Activated CD4-positive, alpha-beta memory T cell treated with anti-CD3 and anti-CD28 coated beads, Interleukin-2, amount 10 ng/mL, durations not matched to agents 7 days and 5 days (primary cell): ENCODE measurements around the gene TICAM2. TPM values are rescaled to one million over a fixed set of nuclear protein-coding genes. Genes with fewer than 3 reads are reported as not detected.

Experiments used
- CTCF ChIA-PET: fragments of 350-600 bp; sonication (Branson Sonifier 250); formaldehyde crosslinking; loops from one replicate; lab custom pipeline; 2021; ENCODE audit warnings: antibody characterized with exemption, inconsistent platforms; lab: Charles Lee
- POLR2A ChIA-PET: fragments of 350-600 bp; sonication (Branson Sonifier 250); formaldehyde crosslinking; loops from one replicate; lab custom pipeline; 2021; ENCODE audit warnings: antibody characterized with exemption; lab: Charles Lee
- DNase-seq: peaks from one replicate; pipeline ENCODE4 v3.0.0-alpha.2; 2020
- H3K27ac Mint-ChIP-seq: one replicate; pipeline ENCODE4 v1.8.0; 2021; ENCODE audit warnings: mild to moderate bottlenecking, mixed read lengths
- H3K27me3 Mint-ChIP-seq: one replicate; pipeline ENCODE4 v1.8.0; 2021; ENCODE audit warnings: mixed read lengths
- H3K36me3 Mint-ChIP-seq: one replicate; pipeline ENCODE4 v1.8.0; 2021; ENCODE audit warnings: low read depth, mixed read lengths
- H3K4me1 Mint-ChIP-seq: one replicate; pipeline ENCODE4 v1.8.0; 2021; ENCODE audit warnings: mixed read lengths
- H3K4me3 Mint-ChIP-seq: one replicate; pipeline ENCODE4 v1.8.0; 2021; ENCODE audit warnings: mild to moderate bottlenecking, mixed read lengths
- H3K9me3 Mint-ChIP-seq: one replicate; pipeline ENCODE4 v1.8.0; 2021; ENCODE audit warnings: mixed read lengths
- total RNA-seq, 2 experiments: library from RNA; stranded (reverse); gene quantifications; one replicate each; pipeline ENCODE4 v1.2.3, GENCODE V29; 2021

Gene TICAM2
- total RNA-seq, 2 experiments from 2014 or later: 1.8 to 2.5 TPM

DNA sequence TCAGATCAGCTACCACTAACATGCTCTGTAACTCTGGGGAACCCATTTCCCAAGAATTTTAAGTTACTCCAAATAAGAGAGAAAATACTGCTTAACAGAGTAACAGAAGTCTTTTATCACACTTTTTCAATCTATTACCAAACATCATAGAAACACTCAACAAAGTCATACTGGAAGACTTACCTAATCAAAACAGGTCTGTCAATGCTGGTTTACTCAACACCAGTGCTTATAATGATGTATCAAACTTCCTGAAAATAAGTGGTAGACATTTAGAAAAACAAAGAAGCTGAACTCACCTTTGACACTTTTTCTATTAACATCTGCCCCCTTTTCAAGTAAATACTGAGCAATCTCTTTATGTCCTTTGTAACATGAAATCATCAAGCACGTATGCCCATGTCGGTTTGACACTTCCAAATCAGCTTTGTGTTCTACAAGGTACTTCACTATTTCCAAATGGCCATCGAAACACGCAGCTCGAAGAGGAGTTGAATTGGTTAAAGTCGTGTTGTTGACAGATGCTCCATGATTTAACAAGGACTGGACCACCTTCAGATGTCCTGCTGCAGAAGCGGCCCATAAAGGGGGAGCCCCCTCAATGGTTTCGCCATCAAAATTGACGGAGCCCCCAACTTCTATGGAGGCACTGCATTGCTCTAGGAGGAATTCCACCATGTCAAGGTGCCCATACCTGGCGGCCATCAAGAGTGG is 59.5 kb downstream of the TICAM2 start:
- peaks cover 60% of the 10 kb centered on the region for H3K4me1 Mint-ChIP-seq

DNA sequence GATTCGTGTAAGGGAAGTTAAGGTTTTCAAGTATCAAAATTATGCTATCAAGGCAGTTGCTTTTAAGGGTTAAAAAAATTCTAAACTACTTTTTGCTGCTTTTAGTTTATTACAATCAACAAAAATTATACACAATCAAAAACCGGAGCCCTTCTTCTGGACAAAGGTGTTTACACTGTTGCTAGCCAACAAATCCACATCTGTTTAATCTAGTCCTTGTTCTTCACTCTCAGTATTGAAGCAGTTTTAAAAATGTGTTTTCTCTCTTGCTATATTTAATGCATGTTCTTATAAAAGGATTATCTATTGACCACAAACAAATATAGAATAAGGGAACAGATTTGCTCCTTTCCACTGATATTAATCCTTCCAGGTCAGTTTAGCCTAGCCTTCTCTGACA is 60.2 kb downstream of the TICAM2 start:
- no peaks in the 10 kb centered on the region for H3K27me3 Mint-ChIP-seq

More for the DNA sequence above, 59.5 kb downstream of the TICAM2 start:
- peak overlapping the region; percentile 99 for H3K27ac Mint-ChIP-seq
- H3K36me3 Mint-ChIP-seq: peaks cover 64% of the 10 kb centered on the region
- H3K9me3 Mint-ChIP-seq: peaks cover 6% of the 10 kb centered on the region
- no peak for DNase-seq
- peak overlapping the region; percentile 94 for H3K4me3 Mint-ChIP-seq
- CTCF ChIA-PET: interaction anchor here (0.6 to 4.3 kb wide), 6 partner anchors 8 to 271 kb away, joined by 3 to 25 read pairs (median 4); no protein-coding TSS in a partner anchor
- POLR2A ChIA-PET: interaction anchor here (0.7 to 3.6 kb wide), 19 partner anchors 8 to 301 kb away, joined by 3 to 33 read pairs (median 9); partner anchors contain the start of genes AP3S1, ATG12, CCDC112 and PGGT1B
- no peaks in the 10 kb centered on the region for H3K27me3 Mint-ChIP-seq

GRCh38 chr5:115541611-115542010 is 60.7 kb downstream of the TICAM2 start:
- Mint-ChIP-seq H3K4me1 (peaks cover 68% of the 10 kb centered on the region), H3K9me3 (peaks cover 4% of the 10 kb centered on the region), H3K4me3 (peak overlapping the region; percentile 94), H3K27ac (no peak overlapping the region), H3K27me3 (no peaks in the 10 kb centered on the region), H3K36me3 (peaks cover 70% of the 10 kb centered on the region)
- ChIA-PET POLR2A (interaction anchor here (1.5 kb wide), 1 partner anchor 19 kb away, joined by 4 read pairs; no protein-coding TSS in a partner anchor), CTCF (no interaction called here)
- DNase-seq: no peak

More for the DNA sequence above, 60.2 kb downstream of the TICAM2 start:
- Mint-ChIP-seq H3K9me3 (peaks cover 6% of the 10 kb centered on the region), H3K4me1 (peaks cover 63% of the 10 kb centered on the region), H3K27ac (no peak overlapping the region), H3K4me3 (peak overlapping the region; percentile 94), H3K36me3 (peaks cover 67% of the 10 kb centered on the region)
- POLR2A ChIA-PET: interaction anchor here (1.5 to 3.6 kb wide), 2 partner anchors 19 to 299 kb away, joined by 4 to 20 read pairs; partner anchors contain the start of genes AP3S1 and ATG12
- CTCF ChIA-PET: interaction anchor here (0.6 to 4.3 kb wide), 4 partner anchors 7 to 271 kb away, joined by 3 to 25 read pairs (median 4); no protein-coding TSS in a partner anchor
- no peak for DNase-seq

DNA sequence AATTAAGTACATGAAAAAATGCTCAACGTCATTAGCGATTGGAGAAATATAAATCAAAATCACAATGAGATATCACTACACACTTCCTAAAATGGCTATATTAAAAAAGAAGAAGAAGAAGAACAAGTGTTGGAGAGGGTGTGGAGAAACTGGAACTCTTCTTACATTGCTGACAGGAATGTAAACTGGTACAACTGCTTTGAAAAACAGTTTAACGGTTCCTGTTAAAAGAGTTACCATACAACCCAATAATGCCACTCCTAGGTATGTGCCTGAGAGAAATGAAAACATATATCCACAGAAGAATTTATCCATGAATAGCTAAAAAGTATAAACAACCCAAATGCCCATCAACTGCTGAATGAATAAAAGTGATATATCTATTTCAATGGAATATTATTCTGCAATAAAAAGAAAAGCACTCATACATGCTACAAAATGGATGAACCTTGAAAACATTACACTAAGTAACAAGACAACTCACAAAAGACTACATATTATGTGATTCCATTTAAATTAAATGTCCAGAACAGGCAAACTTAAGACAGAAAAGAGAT is 66.7 kb downstream of the TICAM2 start:
- peaks cover 75% of the 10 kb centered on the region for H3K36me3 Mint-ChIP-seq
- ChIA-PET POLR2A (interaction anchor here (1.3 to 2.3 kb wide), 2 partner anchors 8 to 9 kb away, joined by 3 to 14 read pairs; partner anchors contain the start of gene FEM1C), CTCF (no interaction called here)
- peaks cover 60% of the 10 kb centered on the region for H3K4me1 Mint-ChIP-seq
- no peak overlapping the region for H3K4me3 Mint-ChIP-seq
- no peak overlapping the region for H3K27ac Mint-ChIP-seq
- H3K27me3 Mint-ChIP-seq: no peaks in the 10 kb centered on the region
- no peak for DNase-seq
- no peaks in the 10 kb centered on the region for H3K9me3 Mint-ChIP-seq

DNA sequence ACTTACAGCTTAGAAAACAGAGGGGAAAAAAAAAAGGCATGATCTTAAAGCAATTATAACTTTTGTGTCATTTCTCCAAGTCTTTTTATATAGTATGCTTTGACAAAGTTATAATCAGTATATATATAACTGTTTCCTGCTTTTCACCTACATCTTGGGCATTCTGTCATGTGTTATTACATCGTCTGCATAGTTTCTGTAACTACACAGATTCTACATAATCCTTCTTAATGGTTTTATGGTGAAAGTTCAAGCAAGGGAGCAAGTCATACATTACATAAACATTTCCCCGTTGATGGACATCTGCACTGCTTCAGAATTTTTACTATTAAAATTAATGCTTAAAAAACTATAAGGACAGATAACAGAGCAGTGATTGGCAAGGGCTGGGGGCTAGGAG is 69.8 kb downstream of the TICAM2 start:
- Mint-ChIP-seq H3K4me3 (no peak overlapping the region), H3K36me3 (peaks cover 62% of the 10 kb centered on the region), H3K27ac (no peak overlapping the region), H3K9me3 (no peaks in the 10 kb centered on the region), H3K4me1 (peaks cover 42% of the 10 kb centered on the region), H3K27me3 (no peaks in the 10 kb centered on the region)
- DNase-seq: no peak
- ChIA-PET CTCF (no interaction called here), POLR2A (interaction anchor here (1.3 kb wide), 1 partner anchor 11 kb away, joined by 4 read pairs; no protein-coding TSS in a partner anchor)

DNA sequence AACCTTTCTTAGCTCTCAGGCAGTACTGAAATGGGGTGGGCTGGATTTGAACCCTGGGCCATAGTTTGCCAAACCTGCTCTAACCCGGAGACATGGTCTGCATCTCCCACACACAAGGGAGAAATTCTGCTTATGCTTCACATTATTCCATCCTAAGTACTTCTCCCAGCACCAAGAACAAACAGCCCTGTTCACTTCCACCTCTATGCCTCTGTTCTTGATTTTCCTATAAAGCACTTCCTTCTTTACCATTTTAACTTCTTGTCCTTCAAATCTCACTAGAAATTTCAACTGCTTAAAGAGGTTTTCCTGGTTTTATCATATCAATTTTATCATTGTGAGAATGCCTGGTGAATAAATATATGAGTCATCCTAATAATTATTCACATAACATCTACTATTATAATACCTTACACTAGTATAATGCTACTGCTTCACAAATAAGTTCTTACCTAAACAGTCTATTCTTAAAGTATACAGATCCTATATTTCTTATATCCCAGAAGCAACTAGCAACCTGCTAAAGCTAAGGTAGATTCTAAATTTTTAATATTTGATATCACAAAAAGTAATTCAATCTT is 70.4 kb downstream of the TICAM2 start:
- peaks cover 57% of the 10 kb centered on the region for H3K36me3 Mint-ChIP-seq
- peaks cover 36% of the 10 kb centered on the region for H3K4me1 Mint-ChIP-seq

GRCh38 chr5:115531380-115531779 is 70.9 kb downstream of the TICAM2 start:
- DNase-seq: no peak
- no peaks in the 10 kb centered on the region for H3K27me3 Mint-ChIP-seq
- H3K4me3 Mint-ChIP-seq: no peak overlapping the region
- H3K4me1 Mint-ChIP-seq: peaks cover 31% of the 10 kb centered on the region
- POLR2A ChIA-PET: interaction anchor here (1.3 kb wide), 1 partner anchor 13 kb away, joined by 4 read pairs; no protein-coding TSS in a partner anchor
- peaks cover 55% of the 10 kb centered on the region for H3K36me3 Mint-ChIP-seq
- CTCF ChIA-PET: interaction anchor here (1.8 kb wide), 1 partner anchor 43 kb away, joined by 5 read pairs; no protein-coding TSS in a partner anchor
- no peak overlapping the region for H3K27ac Mint-ChIP-seq
- H3K9me3 Mint-ChIP-seq: no peaks in the 10 kb centered on the region

More for the DNA sequence above, 70.4 kb downstream of the TICAM2 start:
- Mint-ChIP-seq H3K4me3 (no peak overlapping the region), H3K9me3 (no peaks in the 10 kb centered on the region), H3K27me3 (no peaks in the 10 kb centered on the region), H3K27ac (no peak overlapping the region)
- ChIA-PET POLR2A (interaction anchor here (1.3 kb wide), 1 partner anchor 12 kb away, joined by 4 read pairs; no protein-coding TSS in a partner anchor), CTCF (interaction anchor here (1.8 kb wide), 1 partner anchor 43 kb away, joined by 5 read pairs; no protein-coding TSS in a partner anchor)
- no peak for DNase-seq

- no peaks in the 10 kb centered on the region for H3K27me3 Mint-ChIP-seq
- no peak overlapping the region for H3K4me3 Mint-ChIP-seq
- peaks cover 48% of the 10 kb centered on the region for H3K36me3 Mint-ChIP-seq
- H3K9me3 Mint-ChIP-seq: no peaks in the 10 kb centered on the region
- DNase-seq: no peak
- ChIA-PET CTCF (interaction anchor here (1.8 kb wide), 1 partner anchor 44 kb away, joined by 5 read pairs; no protein-coding TSS in a partner anchor), POLR2A (no interaction called here)
- H3K4me1 Mint-ChIP-seq: peaks cover 24% of the 10 kb centered on the region
- no peak overlapping the region for H3K27ac Mint-ChIP-seq
Observed at GRCh38 chr5:115530426-115530825, 71.9 kb downstream of the TICAM2 start.

Other genes with a start within 250 kb of the TICAM2 start
- 10 to 100 TPM; 16.8 to 17.0 TPM for gene FEM1C, start 57.7 kb downstream of the TICAM2 start, total RNA-seq
- gene TMED7, start 23.6 kb upstream of the TICAM2 start, total RNA-seq: 10 to 100 TPM; 52.7 to 55.6 TPM
- gene CDO1, start 214.2 kb upstream of the TICAM2 start, total RNA-seq: under 1 TPM; 0.28 to 0.50 TPM
- gene ATG12, start 239.1 kb upstream of the TICAM2 start, total RNA-seq: 10 to 100 TPM; 45.5 to 49.0 TPM
- 10 to 100 TPM; 73.5 to 87.0 TPM for gene AP3S1, start 239.5 kb upstream of the TICAM2 start, total RNA-seq